ENCODE data around the gene SNRNP48.

DNA sequence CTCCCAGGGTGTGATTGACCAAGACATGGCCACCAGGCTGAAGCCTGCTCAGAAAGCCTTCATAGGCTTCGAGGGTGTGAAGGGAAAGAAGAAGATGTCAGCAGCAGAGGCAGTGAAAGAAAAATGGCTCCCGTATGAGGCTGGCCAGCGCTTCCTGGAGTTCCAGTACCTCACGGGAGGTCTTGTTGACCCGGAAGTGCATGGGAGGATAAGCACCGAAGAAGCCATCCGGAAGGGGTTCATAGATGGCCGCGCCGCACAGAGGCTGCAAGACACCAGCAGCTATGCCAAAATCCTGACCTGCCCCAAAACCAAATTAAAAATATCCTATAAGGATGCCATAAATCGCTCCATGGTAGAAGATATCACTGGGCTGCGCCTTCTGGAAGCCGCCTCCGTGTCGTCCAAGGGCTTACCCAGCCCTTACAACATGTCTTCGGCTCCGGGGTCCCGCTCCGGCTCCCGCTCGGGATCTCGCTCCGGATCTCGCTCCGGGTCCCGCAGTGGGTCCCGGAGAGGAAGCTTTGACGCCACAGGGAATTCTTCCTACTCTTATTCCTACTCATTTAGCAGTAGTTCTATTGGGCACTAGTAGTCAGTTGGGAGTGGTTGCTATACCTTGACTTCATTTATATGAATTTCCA lies 4.6 kb upstream of the SNRNP48 start:
- TF ChIP-seq, protein P1, sequence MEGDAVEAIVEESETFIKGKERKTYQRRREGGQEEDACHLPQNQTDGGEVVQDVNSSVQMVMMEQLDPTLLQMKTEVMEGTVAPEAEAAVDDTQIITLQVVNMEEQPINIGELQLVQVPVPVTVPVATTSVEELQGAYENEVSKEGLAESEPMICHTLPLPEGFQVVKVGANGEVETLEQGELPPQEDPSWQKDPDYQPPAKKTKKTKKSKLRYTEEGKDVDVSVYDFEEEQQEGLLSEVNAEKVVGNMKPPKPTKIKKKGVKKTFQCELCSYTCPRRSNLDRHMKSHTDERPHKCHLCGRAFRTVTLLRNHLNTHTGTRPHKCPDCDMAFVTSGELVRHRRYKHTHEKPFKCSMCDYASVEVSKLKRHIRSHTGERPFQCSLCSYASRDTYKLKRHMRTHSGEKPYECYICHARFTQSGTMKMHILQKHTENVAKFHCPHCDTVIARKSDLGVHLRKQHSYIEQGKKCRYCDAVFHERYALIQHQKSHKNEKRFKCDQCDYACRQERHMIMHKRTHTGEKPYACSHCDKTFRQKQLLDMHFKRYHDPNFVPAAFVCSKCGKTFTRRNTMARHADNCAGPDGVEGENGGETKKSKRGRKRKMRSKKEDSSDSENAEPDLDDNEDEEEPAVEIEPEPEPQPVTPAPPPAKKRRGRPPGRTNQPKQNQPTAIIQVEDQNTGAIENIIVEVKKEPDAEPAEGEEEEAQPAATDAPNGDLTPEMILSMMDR (IDR thresholded peaks at IDR 0.05) = no peak
- TF ChIP-seq POLR2AphosphoS5 (IDR thresholded peaks at IDR 0.05) (no peak), POLR2A (IDR thresholded peaks at IDR 0.05) (no peak)

Data from breast epithelium (tissue), 3 donors.